Chondrocyte (in vitro differentiated cells): ENCODE data around the gene NOL3. TPM values are rescaled to one million over a fixed set of nuclear protein-coding genes. Genes with fewer than 3 reads are reported as not detected.
A peak's percentile ranks its signal among the peaks of the same experiment; 100 is the strongest.

ENCODE experiments used
- DNase-seq: peaks from one replicate; pipeline ENCODE4 v3.0.0; 2021; ENCODE audit warnings: mixed read lengths, low spot score
- H3K27ac Mint-ChIP-seq: one replicate; pipeline ENCODE4 v1.8.0; 2021; ENCODE audit warnings: mild to moderate bottlenecking, moderate library complexity, mixed read lengths; ENCODE audit not compliant: unreplicated experiment
- H3K27me3 Mint-ChIP-seq: 2 replicates; pipeline ENCODE4 v1.8.0; 2021; ENCODE audit warnings: low read depth, mixed read lengths
- H3K36me3 Mint-ChIP-seq: 2 replicates; pipeline ENCODE4 v1.8.0; 2021; ENCODE audit warnings: low read depth, mixed read lengths
- H3K4me1 Mint-ChIP-seq: 2 replicates; pipeline ENCODE4 v1.8.0; 2021; ENCODE audit warnings: low read depth, mild to moderate bottlenecking, mixed read lengths
- H3K4me3 Mint-ChIP-seq: one replicate; pipeline ENCODE4 v1.8.0; 2021; ENCODE audit warnings: mild to moderate bottlenecking, moderate library complexity, mixed read lengths; ENCODE audit not compliant: unreplicated experiment
- H3K9me3 Mint-ChIP-seq: 2 replicates; pipeline ENCODE4 v1.8.0; 2021; ENCODE audit warnings: low read depth, mixed read lengths
- total RNA-seq: library from RNA; stranded (reverse); gene quantifications from 3 replicates; pipeline ENCODE4 v1.2.1, GENCODE V29; 2021
- TF ChIP-seq, protein P1 (sequence below): fragments of 200-600 bp; sonication (generic); IDR thresholded peaks from 2 replicates; pipeline ENCODE4 v1.5.0; 2021; ENCODE audit warnings: antibody characterized with exemption, mild to moderate bottlenecking, moderate library complexity

Gene NOL3
- total RNA-seq, 1 donor from 2014 or later: 31.2 TPM

DNA sequence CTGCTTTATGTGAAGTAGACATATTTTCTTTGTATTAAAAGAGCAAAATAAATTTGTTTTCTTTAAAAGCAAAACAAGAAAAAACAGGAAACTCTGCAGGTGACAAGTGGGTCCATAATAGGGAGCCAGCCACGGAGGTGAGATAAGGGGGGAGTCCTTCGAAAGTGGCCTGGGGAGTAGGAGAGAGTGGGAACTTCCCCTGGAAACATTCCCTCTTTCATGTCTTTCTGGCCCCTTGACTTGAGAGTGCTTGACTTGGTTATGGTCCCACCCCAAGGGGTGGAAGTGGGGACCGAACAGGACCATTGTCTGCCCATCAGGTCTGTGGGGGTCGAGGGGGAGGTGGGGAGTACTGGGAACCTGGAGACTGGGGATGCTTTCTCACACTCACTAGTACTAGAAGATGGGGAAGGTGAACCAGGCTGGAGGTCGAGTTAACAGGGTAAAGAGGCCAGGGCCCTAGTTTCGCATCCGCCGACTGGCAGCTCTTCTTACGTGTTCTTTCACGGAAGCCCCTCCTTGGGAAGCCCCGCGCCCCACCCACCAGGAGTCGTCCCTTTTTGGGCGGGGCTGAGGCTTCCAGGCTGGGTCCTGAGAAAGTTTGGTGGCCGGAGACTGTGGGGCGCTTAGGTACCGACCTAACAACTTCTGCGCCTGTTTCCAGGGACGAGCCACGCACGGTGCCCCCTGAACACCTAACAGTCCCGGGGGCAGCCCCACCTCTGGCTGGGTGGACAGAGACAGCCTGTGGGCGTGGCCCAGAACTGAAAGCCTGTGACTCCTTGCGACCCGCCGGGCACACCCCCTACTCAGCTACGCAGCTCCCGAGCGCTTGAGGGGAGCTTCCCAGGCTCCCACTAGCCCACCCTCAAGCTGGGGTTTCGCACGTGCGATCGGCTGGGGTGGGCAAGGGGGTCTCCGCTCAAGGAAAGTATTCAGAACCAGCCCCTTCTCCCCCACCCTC lies 11.4 kb upstream of the NOL3 start:
- Mint-ChIP-seq H3K4me3 (peak overlapping the region; percentile 86), H3K27ac (no peak overlapping the region), H3K4me1 (peaks cover 24% of the 10 kb centered on the region), H3K27me3 (peaks cover 14% of the 10 kb centered on the region), H3K9me3 (no peaks in the 10 kb centered on the region), H3K36me3 (no peaks in the 10 kb centered on the region)
- TF ChIP-seq, protein P1, sequence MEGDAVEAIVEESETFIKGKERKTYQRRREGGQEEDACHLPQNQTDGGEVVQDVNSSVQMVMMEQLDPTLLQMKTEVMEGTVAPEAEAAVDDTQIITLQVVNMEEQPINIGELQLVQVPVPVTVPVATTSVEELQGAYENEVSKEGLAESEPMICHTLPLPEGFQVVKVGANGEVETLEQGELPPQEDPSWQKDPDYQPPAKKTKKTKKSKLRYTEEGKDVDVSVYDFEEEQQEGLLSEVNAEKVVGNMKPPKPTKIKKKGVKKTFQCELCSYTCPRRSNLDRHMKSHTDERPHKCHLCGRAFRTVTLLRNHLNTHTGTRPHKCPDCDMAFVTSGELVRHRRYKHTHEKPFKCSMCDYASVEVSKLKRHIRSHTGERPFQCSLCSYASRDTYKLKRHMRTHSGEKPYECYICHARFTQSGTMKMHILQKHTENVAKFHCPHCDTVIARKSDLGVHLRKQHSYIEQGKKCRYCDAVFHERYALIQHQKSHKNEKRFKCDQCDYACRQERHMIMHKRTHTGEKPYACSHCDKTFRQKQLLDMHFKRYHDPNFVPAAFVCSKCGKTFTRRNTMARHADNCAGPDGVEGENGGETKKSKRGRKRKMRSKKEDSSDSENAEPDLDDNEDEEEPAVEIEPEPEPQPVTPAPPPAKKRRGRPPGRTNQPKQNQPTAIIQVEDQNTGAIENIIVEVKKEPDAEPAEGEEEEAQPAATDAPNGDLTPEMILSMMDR: no peak
- no peak for DNase-seq

DNA sequence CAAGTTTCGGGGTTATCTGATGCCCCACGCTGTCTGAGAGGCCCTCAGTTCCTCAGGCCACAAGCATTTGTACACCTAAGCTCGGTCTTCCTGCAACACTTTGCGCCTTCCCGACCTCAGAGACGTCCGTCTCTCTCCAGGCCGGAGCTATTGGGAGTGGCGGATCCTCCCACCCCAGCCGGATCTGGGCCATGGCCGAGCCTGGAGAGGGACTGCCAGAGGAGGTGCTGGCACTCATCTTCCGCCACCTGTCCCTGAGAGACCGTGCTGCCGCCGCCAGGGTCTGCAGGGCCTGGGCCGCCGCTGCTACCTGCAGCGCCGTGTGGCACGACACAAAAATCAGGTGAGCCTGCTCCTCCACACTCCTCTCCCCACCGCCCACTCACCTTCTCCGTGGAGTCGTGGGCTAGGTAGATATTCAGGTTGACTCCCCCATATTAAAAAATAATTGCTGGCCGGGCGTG lies 8.7 kb upstream of the NOL3 start:
- H3K4me1 Mint-ChIP-seq: peaks cover 31% of the 10 kb centered on the region
- no peaks in the 10 kb centered on the region for H3K36me3 Mint-ChIP-seq
- TF ChIP-seq, protein P1: no peak
- peaks cover 14% of the 10 kb centered on the region for H3K27me3 Mint-ChIP-seq
- H3K4me3 Mint-ChIP-seq: no peak overlapping the region
- no peaks in the 10 kb centered on the region for H3K9me3 Mint-ChIP-seq
- no peak overlapping the region for H3K27ac Mint-ChIP-seq
- DNase-seq: no peak

DNA sequence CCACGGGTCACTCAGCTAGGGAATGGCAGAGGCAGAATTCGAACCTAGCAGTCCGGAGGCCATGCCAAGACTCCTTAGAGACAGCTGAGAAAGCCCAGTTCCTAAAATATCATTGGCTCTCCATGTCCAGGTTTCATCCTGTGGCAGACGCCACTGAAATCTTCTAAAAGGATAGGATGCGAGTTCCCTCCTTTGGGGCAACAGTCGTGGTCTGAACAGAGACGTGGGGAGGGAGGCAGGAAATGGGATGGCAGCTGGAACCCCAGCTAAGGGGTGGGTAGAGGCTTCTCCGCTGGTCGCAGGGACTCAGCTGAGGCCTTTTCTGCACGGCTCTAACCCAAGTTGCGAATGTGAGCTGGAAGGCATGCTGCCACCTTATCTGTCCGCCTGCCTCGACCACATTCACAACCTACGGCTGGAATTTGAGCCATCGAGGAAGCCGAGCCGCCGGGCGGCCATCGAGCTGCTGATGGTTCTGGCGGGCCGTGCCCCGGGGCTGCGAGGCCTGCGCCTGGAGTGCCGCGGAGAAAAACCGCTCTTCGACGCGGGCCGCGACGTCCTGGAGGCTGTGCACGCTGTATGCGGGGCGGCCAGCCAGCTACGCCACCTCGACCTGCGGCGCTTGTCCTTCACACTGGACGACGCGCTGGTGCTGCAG lies 7.7 kb upstream of the NOL3 start:
- H3K4me1 Mint-ChIP-seq: peaks cover 31% of the 10 kb centered on the region
- DNase-seq: no peak
- H3K36me3 Mint-ChIP-seq: no peaks in the 10 kb centered on the region
- H3K27ac Mint-ChIP-seq: no peak overlapping the region
- peaks cover 13% of the 10 kb centered on the region for H3K27me3 Mint-ChIP-seq
- TF ChIP-seq, protein P1: no peak
- H3K4me3 Mint-ChIP-seq: peak overlapping the region; percentile 12
- no peaks in the 10 kb centered on the region for H3K9me3 Mint-ChIP-seq

- H3K36me3 Mint-ChIP-seq: no peaks in the 10 kb centered on the region
- H3K27ac Mint-ChIP-seq: no peak overlapping the region
- H3K9me3 Mint-ChIP-seq: no peaks in the 10 kb centered on the region
- TF ChIP-seq, protein P1: no peak
- DNase-seq: no peak
- H3K4me1 Mint-ChIP-seq: peaks cover 33% of the 10 kb centered on the region
- H3K4me3 Mint-ChIP-seq: peak overlapping the region; percentile 46
- H3K27me3 Mint-ChIP-seq: peaks cover 13% of the 10 kb centered on the region
These were observed 7.0 kb upstream of the NOL3 start for GRCh38 chr16:67163164-67163998.
